Endothelial cell of hepatic sinusoid (primary cell): ENCODE measurements around the gene AOC1.

Experiments used
- in situ Hi-C: cut with HindIII; loops from 2 replicates; pipeline ENCODE4 v1.10.0; 2017; ENCODE audit warnings: low sequenced_read_pairs

Gene AOC1

DNA sequence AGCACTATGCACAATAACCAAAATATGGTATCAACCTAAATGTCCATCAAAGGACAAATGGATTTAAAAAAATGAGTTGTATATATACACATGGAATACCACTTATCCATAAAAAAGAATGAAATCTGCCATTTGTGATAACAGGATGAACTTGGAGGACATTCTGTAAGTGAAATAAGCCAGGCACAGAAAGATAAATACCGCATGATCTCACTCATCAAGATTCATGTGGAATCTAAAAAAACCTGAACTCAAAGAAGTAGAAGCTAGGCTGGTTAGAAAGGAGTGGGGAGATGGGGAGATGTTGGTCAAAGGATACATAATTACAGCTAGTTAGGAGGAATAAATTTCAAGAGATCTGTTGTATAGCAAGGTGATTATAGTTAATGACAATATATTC is 17.3 kb upstream of the AOC1 start:
- in situ Hi-C loops, result loop anchor here (5.0 kb wide), 1 partner anchor 33 kb away; the partner anchor contains the start of genes TMEM176A and TMEM176B

DNA sequence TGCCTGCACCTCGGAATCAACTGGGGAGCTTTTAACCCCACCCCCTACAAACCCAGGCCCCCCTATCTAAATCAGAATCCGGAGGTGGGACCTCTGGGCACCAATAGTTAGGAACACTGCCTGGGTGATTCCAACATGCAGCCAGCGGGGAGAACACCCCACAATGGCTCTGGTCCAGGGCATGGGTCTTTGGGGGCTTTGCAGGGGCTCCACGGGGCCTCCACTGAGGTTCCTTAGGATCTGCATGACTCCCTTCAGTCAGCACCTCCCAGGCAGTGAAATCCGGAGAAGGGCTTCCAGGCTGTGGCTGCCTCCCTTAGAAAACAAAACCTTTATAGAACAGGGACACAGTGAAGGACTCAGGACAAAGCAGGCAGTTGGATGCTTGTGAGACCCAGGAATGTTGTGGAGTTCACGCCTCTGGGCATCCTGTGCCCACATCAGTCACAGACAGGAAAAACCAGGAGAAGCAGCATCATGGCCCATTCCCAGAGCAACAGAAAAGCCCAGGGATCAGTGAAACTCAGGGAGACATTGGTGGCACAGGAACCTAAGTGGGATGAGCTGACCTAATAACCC is 16.5 kb upstream of the AOC1 start:
- in situ Hi-C loops, result loop anchor here (5.0 kb wide), 1 partner anchor 33 kb away; the partner anchor contains the start of genes TMEM176A and TMEM176B

DNA sequence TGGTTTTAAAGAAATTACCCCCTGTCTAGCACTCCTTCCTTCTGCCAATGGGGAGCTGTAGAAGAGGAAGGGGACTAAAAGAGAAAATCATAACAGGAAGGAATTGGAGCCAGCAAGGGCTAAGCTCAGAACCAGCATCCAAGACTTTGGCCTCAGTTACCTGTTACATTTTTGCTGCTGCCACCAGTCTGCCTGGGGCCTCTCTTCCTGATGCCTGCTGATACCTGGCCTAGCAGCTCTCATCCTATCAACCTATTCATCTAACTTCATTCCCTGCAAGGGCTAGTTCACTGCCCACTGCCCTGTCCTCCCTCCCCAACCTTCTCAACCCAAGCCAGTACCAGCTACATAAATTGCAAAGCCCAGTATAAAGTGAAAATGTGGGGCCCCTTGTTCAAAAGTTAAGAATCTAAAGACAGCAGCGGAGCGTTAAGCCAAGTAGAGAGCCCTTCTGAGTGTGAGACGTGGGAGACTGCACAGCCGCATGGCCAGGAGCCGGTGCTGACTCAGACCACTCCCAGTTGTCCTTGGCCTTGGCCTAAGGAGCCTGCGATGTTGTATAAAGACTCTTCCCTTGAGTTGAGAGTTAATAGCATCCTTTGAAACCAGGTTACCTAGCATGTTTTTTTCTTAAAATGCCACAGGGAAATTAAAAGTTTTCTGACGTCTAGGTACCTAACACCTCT is 13.2 kb upstream of the AOC1 start:
- in situ Hi-C loops, result loop anchor here (5.0 kb wide), 1 partner anchor 37 kb away; the partner anchor contains the start of genes TMEM176A and TMEM176B

GRCh38 chr7:150842018-150842417 is 10.3 kb upstream of the AOC1 start:
- in situ Hi-C loops, result no loop called here

DNA sequence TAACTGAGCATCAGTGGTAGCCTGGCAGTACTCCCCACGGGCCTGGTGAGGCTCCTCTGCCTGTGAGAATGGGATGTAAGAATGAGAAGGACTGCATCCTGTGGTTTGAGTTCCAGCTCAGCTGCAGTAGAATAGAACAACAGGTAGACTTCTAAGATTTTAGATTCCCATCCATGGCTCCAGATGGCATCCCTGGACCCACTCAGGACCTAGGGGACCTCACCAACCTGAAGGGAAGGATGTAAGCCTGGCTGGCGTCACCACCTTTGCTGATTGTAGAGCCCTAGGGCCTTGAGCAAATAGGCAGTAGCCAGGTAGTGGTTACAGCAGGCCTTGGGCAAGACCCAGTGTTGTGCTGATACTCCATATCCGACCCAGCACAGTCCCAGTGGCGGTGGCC is 9.6 kb upstream of the AOC1 start:
- in situ Hi-C loops, result no loop called here

- in situ Hi-C loops, result no loop called here
Measured at GRCh38 chr7:150845421-150845861, 6.9 kb upstream of the AOC1 start.

DNA sequence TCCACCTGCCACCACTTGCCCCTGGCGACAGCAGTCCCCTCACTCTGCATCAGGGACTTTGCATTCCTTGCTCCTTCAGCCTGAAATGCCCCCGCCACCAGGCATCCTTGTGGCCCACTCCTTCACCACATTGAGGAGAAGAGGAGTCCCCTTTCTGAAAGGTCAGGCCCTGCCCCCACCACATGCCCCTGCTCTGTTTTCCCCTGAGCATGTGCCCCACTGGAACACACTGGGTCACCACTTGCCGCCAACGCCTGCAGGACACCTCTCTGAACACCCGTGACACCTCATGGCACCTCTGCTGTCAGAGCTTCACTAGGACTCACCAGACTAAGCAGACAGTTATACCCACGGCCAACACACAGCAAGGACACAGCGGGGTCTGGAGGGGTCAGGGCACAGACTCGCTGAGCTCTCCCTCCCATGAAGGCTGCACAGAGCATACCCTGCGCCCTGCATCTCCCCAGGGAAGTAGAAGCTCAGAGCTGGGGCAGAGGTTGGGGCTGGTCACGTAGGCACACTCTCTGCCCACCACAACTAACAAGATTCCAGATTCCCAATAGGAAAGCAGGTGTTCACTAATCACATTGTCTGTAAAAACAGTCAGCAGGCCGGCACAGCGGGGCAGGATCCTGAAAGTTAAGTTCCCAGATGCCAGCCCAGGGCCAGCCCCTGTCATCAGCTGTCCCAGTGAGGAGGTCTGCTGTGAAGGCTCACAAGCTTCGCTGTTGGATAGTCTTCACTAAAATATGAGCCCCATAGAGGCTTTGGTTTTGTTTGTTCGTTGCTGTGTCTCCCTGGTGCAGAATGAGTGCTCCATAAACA is 5.8 kb upstream of the AOC1 start:
- in situ Hi-C loops, result no loop called here

GRCh38 chr7:150847536-150847935 is 4.8 kb upstream of the AOC1 start:
- in situ Hi-C loops, result no loop called here

- in situ Hi-C loops, result no loop called here
Measured at GRCh38 chr7:150848111-150848510, 4.2 kb upstream of the AOC1 start.

GRCh38 chr7:150848561-150849115 is 3.7 kb upstream of the AOC1 start:
- in situ Hi-C loops, result no loop called here

DNA sequence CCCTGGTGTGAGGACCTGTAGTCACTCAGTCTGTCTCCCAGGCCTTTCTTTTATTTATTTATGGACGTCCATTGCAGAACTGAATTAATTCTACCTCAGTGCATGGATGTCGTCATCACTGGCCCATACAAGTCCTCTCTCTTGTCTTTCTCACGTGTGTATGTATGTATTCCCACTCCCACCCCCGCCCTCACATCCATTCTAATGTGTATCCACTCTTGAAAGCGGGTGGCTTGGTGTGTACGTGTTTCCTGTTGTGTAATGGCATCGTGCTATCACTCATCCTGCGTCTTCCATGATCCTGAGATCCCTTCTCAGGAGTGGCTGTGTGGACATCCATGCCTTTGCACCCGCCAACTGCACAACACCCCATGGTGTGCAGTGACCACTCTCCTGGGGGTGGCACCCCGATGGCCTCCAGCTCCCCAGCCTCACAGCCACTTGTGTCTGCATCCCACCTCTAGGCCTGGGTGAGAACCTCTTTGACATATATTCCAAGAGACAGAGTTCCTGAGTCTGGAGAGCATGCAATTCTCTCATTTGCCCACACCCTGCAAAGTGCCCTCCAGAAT is 3.0 kb upstream of the AOC1 start:
- in situ Hi-C loops, result no loop called here

DNA sequence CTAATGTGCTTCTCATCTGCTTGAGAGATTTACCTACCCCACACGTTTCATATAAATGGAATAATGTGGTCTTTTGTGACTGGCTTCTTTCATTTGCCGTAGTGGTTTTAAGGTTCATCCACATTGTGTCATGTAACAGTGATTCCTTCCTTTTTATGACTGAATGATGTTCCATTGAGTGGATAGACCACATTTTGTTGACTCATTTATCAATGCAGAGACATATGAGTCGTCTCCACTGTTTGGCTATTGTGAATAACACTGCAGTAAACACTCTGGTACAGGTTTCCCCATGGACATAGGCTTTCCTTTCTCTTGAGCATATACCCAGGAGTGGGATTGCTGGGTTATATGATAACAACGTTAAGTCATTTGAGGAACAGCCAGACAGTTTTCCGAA is 2.0 kb upstream of the AOC1 start:
- in situ Hi-C loops, result no loop called here

GRCh38 chr7:150851492-150852370 is 586 bp upstream of the AOC1 start:
- in situ Hi-C loops, result no loop called here

GRCh38 chr7:150854066-150855000 is 2.0 kb downstream of the AOC1 start:
- in situ Hi-C loops, result no loop called here

GRCh38 chr7:150855046-150855445 is 2.7 kb downstream of the AOC1 start:
- in situ Hi-C loops, result no loop called here

- in situ Hi-C loops, result no loop called here
Measured at GRCh38 chr7:150855476-150856302, 3.4 kb downstream of the AOC1 start.

- in situ Hi-C loops, result no loop called here
Measured at GRCh38 chr7:150856303-150857275, 4.3 kb downstream of the AOC1 start.
